ENCODE measurements around the gene MAST4.
"Not testable (repeated sequence)": the region's sequence is repeated elsewhere in the genome, so short reads cannot be mapped to it uniquely, and the experiment has no call there.

The MAST4 gene

GRCh38 chr5:67156976-67157583 is 560.9 kb downstream of the MAST4 start:
- ATAC-seq (replicated peaks), result peak; percentile 52
- Mint-ChIP-seq H3K27me3 (no peaks in the 10 kb centered on the region), H3K4me1 (ENCODE audit: low read depth in 2 of 2) (peaks cover 35% of the 10 kb centered on the region in 2 donors), H3K36me3 (ENCODE audit: insufficient read depth) (peaks cover 3% of the 10 kb centered on the region), H3K27ac (peak overlapping the region; percentile 22 to 41), H3K9me3 (no peaks in the 10 kb centered on the region), H3K4me3 (peak overlapping the region in 1 of 2 donors; percentile 44)
- DNase-seq, result peak; percentile 33 to 50 (median 44)

GRCh38 chr5:67160272-67160671 is 564.1 kb downstream of the MAST4 start:
- ATAC-seq (replicated peaks), result no peak
- Mint-ChIP-seq H3K4me1 (ENCODE audit: low read depth in 2 of 2) (peaks cover 48 to 59% of the 10 kb centered on the region in 2 donors), H3K9me3 (no peaks in the 10 kb centered on the region), H3K27ac (peak overlapping the region; percentile 82 to 96), H3K36me3 (ENCODE audit: insufficient read depth) (peaks cover 23% of the 10 kb centered on the region), H3K4me3 (peak overlapping the region; percentile 30 to 90), H3K27me3 (no peaks in the 10 kb centered on the region)
- no peak for DNase-seq

GRCh38 chr5:67160985-67161384 is 564.8 kb downstream of the MAST4 start:
- H3K9me3 Mint-ChIP-seq, result no peaks in the 10 kb centered on the region
- ATAC-seq (replicated peaks), result peak; percentile 22
- no peak for DNase-seq
- no peaks in the 10 kb centered on the region for H3K27me3 Mint-ChIP-seq
- peaks cover 53 to 65% of the 10 kb centered on the region in 2 donors for H3K4me1 Mint-ChIP-seq (ENCODE audit: low read depth in 2 of 2)
- peak overlapping the region; percentile 74 to 90 for H3K4me3 Mint-ChIP-seq
- peak overlapping the region; percentile 82 to 96 for H3K27ac Mint-ChIP-seq
- peaks cover 30% of the 10 kb centered on the region for H3K36me3 Mint-ChIP-seq (ENCODE audit: insufficient read depth)

GRCh38 chr5:67161767-67162166 is 565.6 kb downstream of the MAST4 start:
- Mint-ChIP-seq H3K4me1 (ENCODE audit: low read depth in 2 of 2) (peaks cover 55 to 63% of the 10 kb centered on the region in 2 donors), H3K27me3 (no peaks in the 10 kb centered on the region), H3K9me3 (no peaks in the 10 kb centered on the region), H3K27ac (peak overlapping the region; percentile 82 to 96), H3K36me3 (ENCODE audit: insufficient read depth) (peaks cover 37% of the 10 kb centered on the region), H3K4me3 (peak overlapping the region; percentile 74 to 90)
- ATAC-seq (replicated peaks), result no peak
- no peak for DNase-seq

- Mint-ChIP-seq H3K4me3 (peak overlapping the region; percentile 74 to 90), H3K4me1 (ENCODE audit: low read depth in 2 of 2) (peaks cover 53 to 64% of the 10 kb centered on the region in 2 donors), H3K36me3 (ENCODE audit: insufficient read depth) (peaks cover 40% of the 10 kb centered on the region), H3K27ac (peak overlapping the region; percentile 87 to 96), H3K27me3 (no peaks in the 10 kb centered on the region), H3K9me3 (no peaks in the 10 kb centered on the region)
- peak in 1 of 3 experiments; percentile 19 for DNase-seq
- no peak for ATAC-seq (replicated peaks)
Observed at GRCh38 chr5:67163231-67163756, 567.1 kb downstream of the MAST4 start.

GRCh38 chr5:67163863-67164595 is 567.8 kb downstream of the MAST4 start:
- peaks cover 40% of the 10 kb centered on the region for H3K36me3 Mint-ChIP-seq (ENCODE audit: insufficient read depth)
- no peaks in the 10 kb centered on the region for H3K27me3 Mint-ChIP-seq
- no peak for ATAC-seq (replicated peaks)
- H3K27ac Mint-ChIP-seq, result peak overlapping the region; percentile 93 to 96
- H3K9me3 Mint-ChIP-seq, result no peaks in the 10 kb centered on the region
- peak overlapping the region; percentile 81 to 90 for H3K4me3 Mint-ChIP-seq
- H3K4me1 Mint-ChIP-seq (ENCODE audit: low read depth in 2 of 2), result peaks cover 57 to 65% of the 10 kb centered on the region in 2 donors
- DNase-seq, result no peak

- DNase-seq (no peak), ATAC-seq (replicated peaks) (no peak)
- Mint-ChIP-seq H3K9me3 (no peaks in the 10 kb centered on the region), H3K27me3 (no peaks in the 10 kb centered on the region), H3K4me1 (ENCODE audit: low read depth in 2 of 2) (peaks cover 49 to 57% of the 10 kb centered on the region in 2 donors), H3K4me3 (peak overlapping the region; percentile 81 to 90), H3K27ac (peak overlapping the region; percentile 93 to 96), H3K36me3 (ENCODE audit: insufficient read depth) (peaks cover 40% of the 10 kb centered on the region)
Observed at GRCh38 chr5:67164856-67165525, 568.8 kb downstream of the MAST4 start.

GRCh38 chr5:67165526-67166459 is 569.6 kb downstream of the MAST4 start:
- peaks cover 40% of the 10 kb centered on the region for H3K36me3 Mint-ChIP-seq (ENCODE audit: insufficient read depth)
- H3K27me3 Mint-ChIP-seq, result no peaks in the 10 kb centered on the region
- peak overlapping the region; percentile 81 to 90 for H3K4me3 Mint-ChIP-seq
- ATAC-seq (replicated peaks) (peak; percentile 73), DNase-seq (peak; percentile 75 to 77 (median 75))
- H3K4me1 Mint-ChIP-seq (ENCODE audit: low read depth in 2 of 2), result peaks cover 43 to 51% of the 10 kb centered on the region in 2 donors
- peak overlapping the region; percentile 93 to 96 for H3K27ac Mint-ChIP-seq
- no peaks in the 10 kb centered on the region for H3K9me3 Mint-ChIP-seq

GRCh38 chr5:67166460-67167285 is 570.5 kb downstream of the MAST4 start:
- H3K9me3 Mint-ChIP-seq, result no peaks in the 10 kb centered on the region
- H3K27me3 Mint-ChIP-seq, result no peaks in the 10 kb centered on the region
- DNase-seq, result peak; percentile 47 to 60 (median 55)
- peaks cover 34 to 47% of the 10 kb centered on the region in 2 donors for H3K4me1 Mint-ChIP-seq (ENCODE audit: low read depth in 2 of 2)
- H3K4me3 Mint-ChIP-seq, result peak overlapping the region; percentile 81 to 90
- peak overlapping the region; percentile 93 to 96 for H3K27ac Mint-ChIP-seq
- ATAC-seq (replicated peaks), result peak; percentile 53
- peaks cover 40% of the 10 kb centered on the region for H3K36me3 Mint-ChIP-seq (ENCODE audit: insufficient read depth)

GRCh38 chr5:67168069-67168468 is 571.9 kb downstream of the MAST4 start:
- no peaks in the 10 kb centered on the region for H3K9me3 Mint-ChIP-seq
- H3K4me1 Mint-ChIP-seq (ENCODE audit: low read depth in 2 of 2), result peaks cover 20 to 36% of the 10 kb centered on the region in 2 donors
- H3K36me3 Mint-ChIP-seq (ENCODE audit: insufficient read depth), result peaks cover 31% of the 10 kb centered on the region
- H3K4me3 Mint-ChIP-seq, result peak overlapping the region; percentile 27 to 90
- H3K27ac Mint-ChIP-seq, result peak overlapping the region; percentile 93 to 96
- DNase-seq (no peak), ATAC-seq (replicated peaks) (no peak)
- no peaks in the 10 kb centered on the region for H3K27me3 Mint-ChIP-seq

- no peak overlapping the region for H3K27ac Mint-ChIP-seq
- no peaks in the 10 kb centered on the region for H3K9me3 Mint-ChIP-seq
- H3K4me1 Mint-ChIP-seq (ENCODE audit: low read depth in 2 of 2), result peaks cover 15% of the 10 kb centered on the region in 2 donors
- no peaks in the 10 kb centered on the region for H3K27me3 Mint-ChIP-seq
- DNase-seq (no peak), ATAC-seq (replicated peaks) (no peak)
- no peak overlapping the region for H3K4me3 Mint-ChIP-seq
- H3K36me3 Mint-ChIP-seq (ENCODE audit: insufficient read depth), result peaks cover 11% of the 10 kb centered on the region
Observed at GRCh38 chr5:67170767-67171166, 574.6 kb downstream of the MAST4 start.

GRCh38 chr5:67173351-67173750 is 577.2 kb downstream of the MAST4 start:
- ATAC-seq (replicated peaks), result not testable (repeated sequence)

More at GRCh38 chr5:67173351-67173750, 577.2 kb downstream of the MAST4 start:
- H3K9me3 Mint-ChIP-seq, result peaks cover 2 to 10% of the 10 kb centered on the region in 2 donors
- DNase-seq; H3K27me3 Mint-ChIP-seq; H3K36me3 Mint-ChIP-seq (ENCODE audit: insufficient read depth); H3K4me1 Mint-ChIP-seq (ENCODE audit: low read depth in 2 of 2); H3K4me3 Mint-ChIP-seq; H3K27ac Mint-ChIP-seq: not testable (repeated sequence)
